GM23338 (cell line): Measurements from ENCODE around the gene EEF2. TPM values are rescaled to one million over a fixed set of nuclear protein-coding genes. Genes with fewer than 3 reads are reported as not detected.

Experiments
- ATAC-seq: fragments of 200-7000 bp; cut with Tn5 transposase; 3 replicates; pipeline ENCODE4 v1.9.1; 2020
- DNase-seq: peaks from one replicate; pipeline ENCODE4 v3.0.0-alpha.2; 2015; ENCODE audit warnings: low spot score
- H2AFZ ChIP-seq: fragments of 200-600 bp; sonication (generic); 2 replicates; pipeline ENCODE4 v1.8.0; 2016; ENCODE audit warnings: antibody characterized with exemption, mild to moderate bottlenecking, moderate library complexity
- H3F3A ChIP-seq: fragments of 200-600 bp; sonication (generic); replicated peaks from 2 replicates; pipeline ENCODE4 v1.8.0; 2017; ENCODE audit warnings: antibody characterized with exemption, mixed run types, low read depth
- H3K27ac ChIP-seq: fragments of 200-600 bp; sonication (generic); 2 replicates; pipeline ENCODE4 v1.6.1; 2016; ENCODE audit warnings: low read depth
- H3K27me3 ChIP-seq: fragments of 200-600 bp; sonication (generic); 2 replicates; pipeline ENCODE4 v1.8.0; 2016; ENCODE audit warnings: mild to moderate bottlenecking, mixed run types, moderate library complexity; ENCODE audit not compliant: insufficient read depth
- H3K36me3 ChIP-seq: fragments of 200-600 bp; sonication (generic); 2 replicates; pipeline ENCODE4 v1.8.0; 2016; ENCODE audit warnings: mild to moderate bottlenecking; ENCODE audit not compliant: insufficient read depth
- H3K4me1 ChIP-seq: fragments of 200-600 bp; sonication (generic); 2 replicates; pipeline ENCODE4 v1.8.0; 2016; ENCODE audit warnings: mild to moderate bottlenecking, moderate library complexity; ENCODE audit not compliant: insufficient read depth
- H3K4me2 ChIP-seq: fragments of 200-600 bp; sonication (generic); 2 replicates; pipeline ENCODE4 v1.7.1; 2017; ENCODE audit warnings: mixed run types
- H3K4me3 ChIP-seq: fragments of 200-600 bp; sonication (generic); 2 replicates; pipeline ENCODE4 v1.6.1; 2016; ENCODE audit warnings: mixed run types
- H3K79me2 ChIP-seq: fragments of 200-600 bp; sonication (generic); replicated peaks from 2 replicates; pipeline ENCODE4 v1.8.0; 2017; ENCODE audit warnings: mild to moderate bottlenecking; ENCODE audit not compliant: insufficient read depth
- H3K9me2 ChIP-seq: fragments of 200-600 bp; sonication (generic); 2 replicates; pipeline ENCODE4 v1.8.0; 2017; ENCODE audit not compliant: insufficient read depth
- H4K20me1 ChIP-seq: fragments of 200-600 bp; sonication (generic); replicated peaks from 2 replicates; pipeline ENCODE4 v1.8.0; 2017; ENCODE audit warnings: mild to moderate bottlenecking; ENCODE audit not compliant: insufficient read depth
- H3K27ac Mint-ChIP-seq: 2 replicates; pipeline ENCODE4 v1.8.0; 2020; ENCODE audit warnings: inconsistent platforms, mild to moderate bottlenecking, moderate library complexity, mixed read lengths
- H3K27me3 Mint-ChIP-seq: 3 replicates; pipeline ENCODE4 v1.8.0; 2022; ENCODE audit warnings: low read depth, mild to moderate bottlenecking, moderate library complexity, mixed read lengths, inconsistent platforms; ENCODE audit not compliant: insufficient read depth, poor library complexity
- H3K36me3 Mint-ChIP-seq: 3 replicates; pipeline ENCODE4 v1.8.0; 2021; ENCODE audit warnings: low read depth, mild to moderate bottlenecking, inconsistent platforms, moderate library complexity, mixed read lengths
- H3K4me1 Mint-ChIP-seq: 3 replicates; pipeline ENCODE4 v1.8.0; 2020; ENCODE audit warnings: mild to moderate bottlenecking, inconsistent platforms, mixed read lengths
- H3K4me3 Mint-ChIP-seq: 3 replicates; pipeline ENCODE4 v1.8.0; 2021; ENCODE audit warnings: moderate library complexity, mild to moderate bottlenecking, inconsistent platforms, mixed read lengths
- H3K9me3 Mint-ChIP-seq: 3 replicates; pipeline ENCODE4 v1.8.0; 2020; ENCODE audit warnings: moderate library complexity, mild to moderate bottlenecking, inconsistent platforms, mixed read lengths
- CTCF ChIP-seq, 2 experiments: fragments of 200-600 bp in 1 of 2; sonication (generic) in 1 of 2; conservative IDR thresholded peaks; 2 replicates each; pipeline versions ENCODE4 v1.5.1 to v1.6.1; 2016 to 2017; ENCODE audit warnings: antibody characterized with exemption in 2 of 2, low read depth in 2 of 2, mild to moderate bottlenecking in 2 of 2, moderate library complexity in 1 of 2
- ETS1 ChIP-seq: IDR thresholded peaks from 2 replicates; pipeline ENCODE4 v1.6.1; 2016; ENCODE audit warnings: antibody characterized with exemption
- POLR2AphosphoS5 ChIP-seq: IDR thresholded peaks from 2 replicates; pipeline ENCODE4 v1.6.1; 2016; ENCODE audit warnings: antibody characterized with exemption, low read depth
- REST ChIP-seq: IDR thresholded peaks from one replicate; pipeline ENCODE4 v1.6.1; 2018; ENCODE audit warnings: antibody characterized with exemption; ENCODE audit not compliant: unreplicated experiment
- STAT1 ChIP-seq: IDR thresholded peaks from one replicate; pipeline ENCODE4 v1.6.1; 2016; ENCODE audit warnings: antibody characterized with exemption; ENCODE audit not compliant: unreplicated experiment
- polyA plus RNA-seq: library from polyadenylated mRNA; unstranded; fragments of >200 nt; fragmentation: Nextera tagmentation; extraction: Ambion mirVana; gene quantifications from 2 replicates; pipeline ENCODE4 v1.2.1, GENCODE V29; 2016
- total RNA-seq: library from RNA; depleted of rRNA; stranded (reverse); fragments of >200 nt; shearing (Covaris generic); gene quantifications from 2 replicates; pipeline ENCODE4 v1.2.3, GENCODE V29; 2014

Gene EEF2
- total and polyA plus RNA-seq, 2 experiments from 2014 or later, result 772 to 2,987 TPM

GRCh38 chr19:3964256-3965194 lies 20.7 kb downstream of the EEF2 start:
- H3K27ac ChIP-seq, result no peak overlapping the region
- peaks cover 80% of the 10 kb centered on the region for H3K36me3 Mint-ChIP-seq
- H3K4me3 Mint-ChIP-seq, result no peak overlapping the region
- H3K4me2 ChIP-seq, result no peak overlapping the region
- H3K9me2 ChIP-seq, result no peaks in the 10 kb centered on the region
- peaks cover 18% of the 10 kb centered on the region for H3K4me1 Mint-ChIP-seq
- ATAC-seq (no peak), DNase-seq (no peak)
- no peaks in the 10 kb centered on the region for H3K9me3 Mint-ChIP-seq
- peaks cover 8% of the 10 kb centered on the region; the same call in 1 of the 2 replicates for H3K4me1 ChIP-seq
- peaks cover 14% of the 10 kb centered on the region for H3K27me3 Mint-ChIP-seq
- TF ChIP-seq ETS1 (no peak), CTCF (conservative IDR thresholded peaks at IDR 0.05; ENCODE audit: low read depth in 2 of 2) (no peak), REST (no peak), POLR2AphosphoS5 (no peak), STAT1 (no peak)
- peaks cover 33% of the 10 kb centered on the region for H4K20me1 ChIP-seq
- H2AFZ ChIP-seq, result no peak overlapping the region
- no peaks in the 10 kb centered on the region for H3K27me3 ChIP-seq
- no peak overlapping the region for H3K4me3 ChIP-seq
- peaks cover 18% of the 10 kb centered on the region for H3F3A ChIP-seq
- H3K27ac Mint-ChIP-seq, result no peak overlapping the region
- peaks cover 14% of the 10 kb centered on the region; the same call in 1 of the 2 replicates for H3K36me3 ChIP-seq
- H3K79me2 ChIP-seq, result peaks cover 37% of the 10 kb centered on the region
